ENCODE measurements around the gene TFCP2.
"Not testable (repeated sequence)": the region's sequence is repeated elsewhere in the genome, so short reads cannot be mapped to it uniquely, and the experiment has no call there.

TFCP2 gene

DNA sequence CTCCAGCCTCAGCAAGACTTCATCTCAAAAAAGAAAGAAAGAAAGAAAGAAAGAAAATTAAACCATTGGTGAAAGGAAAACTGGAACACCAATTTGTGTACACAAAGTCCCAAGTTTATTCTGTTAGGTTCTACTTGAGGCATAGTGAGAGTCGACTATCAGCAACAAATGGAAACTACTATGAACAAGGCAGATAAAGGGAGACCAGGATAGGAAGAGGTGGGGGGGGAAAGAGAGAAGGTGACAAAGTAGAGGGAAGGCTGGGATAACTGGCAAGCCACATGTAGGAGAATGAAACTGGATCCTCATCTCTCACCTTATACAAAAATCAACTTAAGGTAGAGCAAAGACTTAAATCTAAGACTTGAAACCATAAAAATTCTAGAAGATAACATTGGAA is 25.6 kb downstream of the TFCP2 start:
- DNase-seq = no peak

DNA sequence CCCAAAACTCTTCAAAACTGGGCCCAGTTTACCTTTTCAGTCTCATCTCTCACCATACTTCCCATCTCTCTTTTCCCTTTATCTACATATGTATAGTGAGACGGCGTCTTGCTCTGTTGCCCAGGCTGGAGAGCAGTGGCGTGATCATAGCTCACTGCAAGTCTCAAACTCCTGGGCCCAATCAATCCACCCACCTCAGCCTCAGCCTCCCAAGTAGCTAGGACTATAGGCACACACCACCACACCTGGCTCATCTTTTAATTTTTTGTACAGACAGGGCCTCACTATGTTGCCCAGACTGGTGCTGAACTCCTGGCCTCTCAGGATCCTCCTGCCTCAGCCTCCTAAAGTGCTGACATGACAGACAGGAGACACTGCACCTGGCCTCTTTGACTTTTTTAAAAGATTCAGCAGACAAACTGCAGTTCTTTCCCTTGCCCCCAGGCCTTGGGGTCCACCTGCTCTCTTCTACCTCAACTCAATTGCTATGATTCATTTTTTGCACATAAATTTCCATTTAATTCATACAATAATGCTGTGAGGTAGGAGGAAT is 33.6 kb downstream of the TFCP2 start:
- no peak for DNase-seq

GRCh38 chr12:51132693-51133092 is 40.2 kb downstream of the TFCP2 start:
- no peak for DNase-seq

DNA sequence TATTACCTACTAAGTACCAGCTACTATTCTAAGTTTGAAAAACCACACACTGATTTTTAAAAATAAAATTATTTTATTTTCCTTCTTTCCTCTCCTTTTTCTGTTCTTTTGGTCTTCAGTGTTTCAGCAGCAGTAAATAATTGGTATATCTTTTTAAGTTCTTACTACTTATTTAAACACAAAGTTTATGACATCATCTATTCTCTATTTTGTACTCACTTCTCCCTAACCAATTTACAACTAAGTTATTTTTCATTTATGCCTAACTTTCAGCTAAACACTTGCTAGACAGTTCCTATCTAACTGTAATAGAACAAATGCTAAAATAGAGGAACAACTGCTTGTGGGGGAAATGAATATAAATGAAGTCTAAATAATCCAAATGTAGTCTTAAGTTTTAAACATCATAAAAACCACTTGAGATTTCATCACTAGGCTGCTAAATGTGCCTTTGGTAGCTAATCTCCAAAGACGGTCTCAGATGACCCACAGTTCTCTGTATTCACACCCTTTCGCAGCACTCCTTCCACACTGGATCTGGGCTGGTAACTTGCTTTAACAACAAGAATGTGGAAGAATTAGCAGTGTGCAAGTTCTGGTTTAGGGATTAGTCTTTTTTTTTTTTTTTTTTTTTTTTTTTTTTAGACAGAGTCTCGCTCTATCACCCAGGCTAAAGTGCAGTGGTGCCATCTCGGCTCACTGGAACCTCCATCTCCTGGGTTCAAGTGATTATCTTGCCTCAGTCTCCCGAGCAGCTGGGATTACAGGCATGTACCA is 41.0 kb downstream of the TFCP2 start:
- DNase-seq = no peak

- DNase-seq = no peak
Measured at GRCh38 chr12:51128919-51129318, 44.0 kb downstream of the TFCP2 start.

DNA sequence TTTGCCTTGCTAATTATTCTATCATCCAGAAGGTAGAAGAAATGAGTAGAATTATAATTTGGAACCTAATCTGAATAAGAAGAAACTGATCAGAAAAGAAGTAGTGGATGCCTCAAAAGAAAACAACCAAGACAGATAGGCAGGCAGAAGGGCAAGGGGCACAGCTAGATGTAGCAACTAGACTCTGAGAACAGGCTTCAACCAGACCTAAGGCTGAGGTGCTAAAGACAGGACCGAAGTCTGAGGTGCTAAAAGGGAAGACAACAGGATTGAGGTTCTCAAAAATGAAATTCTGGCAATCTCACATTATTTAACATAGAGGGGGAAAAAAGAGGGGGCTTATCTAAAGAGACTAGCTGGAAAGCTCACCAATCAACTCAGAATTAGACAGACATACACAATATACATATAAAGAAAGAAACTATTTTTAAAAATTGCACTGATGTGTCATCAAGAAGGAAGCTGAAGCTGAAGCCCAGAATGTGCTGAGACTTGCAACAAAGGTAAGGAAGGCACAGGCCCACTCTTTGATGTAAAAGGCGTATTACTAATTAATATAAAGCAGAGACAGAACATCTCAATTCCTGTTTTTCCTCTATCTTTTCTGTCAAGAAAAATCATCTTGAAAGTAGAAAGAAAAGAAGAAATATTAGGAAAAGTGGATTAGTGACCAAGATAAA is 45.7 kb downstream of the TFCP2 start:
- DNase-seq = peak; percentile 14

GRCh38 chr12:51126297-51126696 is 46.6 kb downstream of the TFCP2 start:
- no peak for DNase-seq

- no peak for DNase-seq
Measured at GRCh38 chr12:51124504-51124903, 48.4 kb downstream of the TFCP2 start.

DNA sequence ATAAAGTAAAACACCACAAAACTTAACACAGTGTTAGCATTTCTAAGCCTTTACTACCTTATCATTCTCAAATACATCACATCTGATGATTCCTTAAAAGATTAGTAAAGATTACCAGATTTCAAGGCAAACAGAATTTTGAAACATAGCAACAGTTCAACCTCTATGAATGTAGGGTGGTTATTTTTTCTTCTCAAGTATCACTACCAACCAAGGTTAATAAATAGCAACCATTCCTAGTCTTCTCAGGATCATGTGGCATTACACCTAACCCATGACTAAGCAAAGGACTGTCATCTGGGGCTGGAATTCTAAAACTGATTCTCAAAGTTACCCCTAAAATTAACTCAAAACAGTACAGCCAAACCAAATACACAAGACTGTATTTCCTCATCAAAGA is 50.1 kb downstream of the TFCP2 start:
- no peak for DNase-seq

DNA sequence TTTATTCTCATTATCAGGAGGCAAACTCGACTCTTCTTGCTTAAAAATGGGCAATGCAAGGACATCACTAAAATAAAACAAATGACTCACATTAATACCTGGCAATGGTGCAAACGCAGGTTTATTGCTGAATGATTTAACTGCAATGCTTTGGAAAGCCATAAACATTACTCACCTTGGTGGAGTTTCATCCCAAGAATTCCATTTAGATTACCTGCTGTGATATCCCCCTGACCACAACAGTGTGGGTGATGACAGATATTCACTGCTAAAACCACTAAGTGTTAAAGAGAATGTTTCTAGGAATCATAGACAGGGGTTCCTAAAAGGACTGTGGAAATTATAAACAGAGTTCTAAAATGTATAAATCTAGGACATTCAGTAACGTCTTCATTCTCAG is 54.2 kb downstream of the TFCP2 start:
- DNase-seq = no peak

- no peak for DNase-seq
Measured at GRCh38 chr12:51115533-51115932, 57.4 kb downstream of the TFCP2 start.

DNA sequence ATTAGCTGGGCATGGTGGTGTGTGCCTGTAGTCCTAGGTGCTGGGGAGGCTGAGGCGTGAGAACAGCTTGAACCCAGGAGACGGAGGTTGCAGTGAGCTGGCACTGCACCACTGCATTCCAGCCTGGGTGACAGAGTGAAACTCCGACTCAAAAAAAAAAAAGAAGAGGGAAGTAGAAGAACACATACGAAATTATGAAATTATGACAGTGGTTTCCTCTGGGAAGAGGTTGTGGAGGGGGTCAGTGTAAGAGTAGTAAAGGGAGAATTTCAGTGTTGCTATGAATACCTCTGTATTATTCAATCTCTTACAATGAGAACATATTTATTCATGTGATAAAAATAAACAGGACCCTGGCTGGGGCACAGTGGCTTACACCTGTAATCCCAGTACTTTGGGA is 64.8 kb downstream of the TFCP2 start:
- no peak for DNase-seq

DNA sequence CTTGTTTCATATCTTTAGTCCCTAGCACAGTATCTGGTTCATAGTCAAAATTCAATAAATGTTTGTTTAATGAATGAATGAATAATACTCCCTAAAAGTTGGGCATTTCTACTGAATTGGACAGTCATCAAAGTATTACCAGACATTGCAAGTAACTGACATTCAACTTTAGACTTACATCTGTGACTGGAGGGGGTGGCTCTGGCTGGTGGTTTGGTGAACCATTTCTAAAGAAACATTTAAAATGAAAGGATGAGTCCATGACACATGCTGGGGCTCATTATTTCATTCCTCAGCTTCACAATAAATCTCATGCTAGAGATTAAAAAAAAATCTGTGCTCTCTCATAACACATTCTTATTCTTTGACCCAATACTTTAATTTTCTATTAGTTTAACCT is 69.0 kb downstream of the TFCP2 start:
- DNase-seq = no peak

GRCh38 chr12:51098611-51099010 is 74.3 kb downstream of the TFCP2 start:
- DNase-seq = no peak

- no peak for DNase-seq
Measured at GRCh38 chr12:51090705-51091229, 82.2 kb downstream of the TFCP2 start.

DNA sequence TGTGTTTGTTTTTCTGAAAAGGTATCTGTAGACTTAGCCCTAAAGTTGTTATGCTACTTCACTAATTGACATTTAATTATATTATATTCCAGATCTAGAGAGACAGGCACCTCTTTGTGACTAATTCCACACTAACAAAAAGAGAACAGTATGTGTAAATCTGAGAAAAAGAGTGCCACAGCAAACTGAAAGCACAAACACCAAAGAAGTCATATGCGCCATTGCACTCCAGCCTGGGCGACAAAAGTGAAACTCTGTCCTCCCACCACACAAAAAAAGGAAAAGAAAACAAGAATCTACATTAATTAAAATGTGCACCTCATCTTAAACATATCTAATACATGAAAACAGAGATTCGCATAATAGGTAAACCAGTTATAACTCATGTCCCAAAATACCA is 85.1 kb downstream of the TFCP2 start:
- no peak for DNase-seq

DNA sequence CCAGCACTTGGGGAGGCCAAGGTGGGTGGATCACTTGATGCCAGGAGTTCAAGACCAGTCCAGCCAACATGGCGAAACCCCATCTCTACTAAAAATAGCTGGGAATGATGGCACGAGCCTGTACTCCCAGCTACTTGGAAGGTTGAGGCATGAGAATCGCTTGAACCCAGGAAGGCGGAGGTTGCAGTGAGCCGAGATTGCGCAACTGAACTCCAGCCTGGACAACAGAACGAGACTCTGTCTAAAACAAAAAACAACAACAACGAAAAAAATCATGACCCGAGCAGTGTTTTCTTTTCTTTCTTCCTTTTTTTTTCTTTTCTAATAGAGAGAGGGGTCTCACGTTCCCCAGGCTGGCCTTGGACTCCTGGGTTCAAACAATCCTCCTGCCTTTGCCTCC is 86.0 kb downstream of the TFCP2 start:
- no peak for DNase-seq

DNA sequence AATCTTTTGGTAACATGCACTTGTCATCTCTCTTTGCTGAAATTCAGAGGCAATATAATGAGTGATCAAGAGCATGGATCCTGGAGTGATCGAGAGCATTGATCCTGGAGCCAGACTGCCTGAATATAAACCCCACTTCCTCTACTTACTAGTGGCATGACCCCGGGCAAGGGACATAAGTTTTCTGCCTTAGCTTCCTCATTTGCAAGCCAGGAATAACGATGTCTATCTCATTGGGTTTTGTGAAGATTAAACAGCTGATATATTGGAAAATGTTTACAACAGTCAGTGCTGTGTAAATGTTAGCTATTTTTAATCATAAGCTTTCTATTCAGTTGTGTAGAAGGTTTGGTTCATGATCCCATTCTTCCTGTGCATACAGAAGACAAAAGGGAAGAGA is 87.2 kb downstream of the TFCP2 start:
- DNase-seq = no peak

DNA sequence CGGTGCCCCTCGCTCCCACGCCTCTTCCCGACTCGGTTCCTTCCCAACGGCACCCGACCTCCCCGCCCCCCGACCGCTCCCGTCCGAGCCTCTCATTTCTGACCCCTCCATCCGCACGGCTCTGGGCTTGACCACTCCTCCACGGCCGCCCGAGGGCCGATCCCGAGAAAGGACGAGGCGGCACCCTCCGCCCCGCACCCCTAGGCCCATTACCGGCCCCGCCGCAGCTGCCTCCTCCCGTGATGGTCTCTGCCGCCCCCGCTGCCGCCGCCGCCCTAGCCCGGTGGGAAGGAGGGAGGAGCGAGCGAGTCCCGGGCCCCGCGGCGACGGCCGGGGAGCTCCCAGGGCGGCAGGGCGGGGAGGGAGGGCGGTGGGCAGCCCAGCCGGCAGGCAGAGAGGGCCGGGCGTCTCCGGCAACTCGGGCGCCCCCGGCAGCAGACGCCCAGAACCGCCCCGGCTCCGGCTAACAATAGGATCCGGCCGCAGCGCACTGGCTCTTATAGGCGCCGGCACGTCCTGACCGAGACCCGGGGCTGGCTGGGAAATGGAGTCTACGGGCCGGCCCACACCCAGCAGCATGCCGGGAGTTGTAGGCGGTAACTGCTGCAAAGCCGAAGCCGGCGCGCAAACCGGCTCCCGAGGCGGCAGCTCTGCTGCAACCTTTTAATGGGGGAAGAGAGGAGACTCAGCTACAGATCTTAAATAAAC is 89.7 kb downstream of the TFCP2 start, which contains the start of gene CSRNP2:
TSS of gene CSRNP2 (minus strand) at position 471 of the 708 bp plus-strand sequence. CDS start 7,035 bp downstream, outside the sequence.
- DNase-seq = peak; percentile 95

- DNase-seq = peak; percentile 6
Measured at GRCh38 chr12:51082561-51083125, 90.3 kb downstream of the TFCP2 start.

- DNase-seq = no peak
Measured at GRCh38 chr12:51081421-51081820, 91.5 kb downstream of the TFCP2 start.

DNA sequence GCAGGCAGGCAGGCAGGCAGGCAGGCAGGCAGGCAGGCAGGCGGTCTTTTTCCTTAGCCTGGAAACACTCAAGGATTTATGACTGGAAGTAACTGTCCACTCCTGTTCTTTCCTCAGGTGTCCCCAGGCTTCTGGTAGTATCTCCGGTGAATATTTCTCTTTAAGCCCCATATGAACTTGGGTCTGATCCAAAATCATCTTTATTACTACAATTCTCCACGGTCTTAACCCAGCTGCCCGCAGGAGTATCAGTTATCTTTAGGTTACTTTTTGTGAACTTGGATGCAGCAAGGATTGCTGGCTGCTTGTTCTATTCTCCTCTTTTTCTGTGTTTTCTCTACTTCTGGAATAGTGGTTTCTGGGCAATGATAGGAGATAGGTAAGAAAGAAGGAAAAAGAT is 92.8 kb downstream of the TFCP2 start:
- no peak for DNase-seq

- DNase-seq = not testable (repeated sequence)
Measured at GRCh38 chr12:51078866-51079265, 94.1 kb downstream of the TFCP2 start.

All from RPMI8226 (cell line).